ENCODE data around the gene CLDN1.

Gene CLDN1

GRCh38 chr3:190325923-190326322 is 3.7 kb upstream of the CLDN1 start:
- TF ChIP-seq CTCF (IDR thresholded peaks at IDR 0.05; ENCODE audit: extremely low read depth, insufficient read depth, missing control alignments): no peak
- in situ Hi-C loops (cut with MboI; ENCODE audit: low pct_unique_long_range_greater_than_20kb, low sequenced_read_pairs, unreplicated experiment): no loop called here
- no peak for DNase-seq (ENCODE audit: low spot score)

GRCh38 chr3:190323246-190323626 is 990 bp upstream of the CLDN1 start:
- no peak for DNase-seq (ENCODE audit: low spot score)
- in situ Hi-C loops (cut with MboI; ENCODE audit: low pct_unique_long_range_greater_than_20kb, low sequenced_read_pairs, unreplicated experiment): no loop called here
- no peak for TF ChIP-seq CTCF (IDR thresholded peaks at IDR 0.05; ENCODE audit: extremely low read depth, insufficient read depth, missing control alignments)

- no peak for DNase-seq (ENCODE audit: low spot score)
- in situ Hi-C loops (cut with MboI; ENCODE audit: low pct_unique_long_range_greater_than_20kb, low sequenced_read_pairs, unreplicated experiment): no loop called here
- TF ChIP-seq CTCF (IDR thresholded peaks at IDR 0.05; ENCODE audit: extremely low read depth, insufficient read depth, missing control alignments): no peak
Measured at GRCh38 chr3:190322604-190323245, 479 bp upstream of the CLDN1 start.

- TF ChIP-seq CTCF (IDR thresholded peaks at IDR 0.05; ENCODE audit: extremely low read depth, insufficient read depth, missing control alignments): no peak
- in situ Hi-C loops (cut with MboI; ENCODE audit: low pct_unique_long_range_greater_than_20kb, low sequenced_read_pairs, unreplicated experiment): no loop called here
- no peak for DNase-seq (ENCODE audit: low spot score)
Measured at GRCh38 chr3:190320594-190321362, 1.5 kb downstream of the CLDN1 start.

GRCh38 chr3:190319660-190320059 is 2.6 kb downstream of the CLDN1 start:
- in situ Hi-C loops (cut with MboI; ENCODE audit: low pct_unique_long_range_greater_than_20kb, low sequenced_read_pairs, unreplicated experiment): no loop called here
- TF ChIP-seq CTCF (IDR thresholded peaks at IDR 0.05; ENCODE audit: extremely low read depth, insufficient read depth, missing control alignments): no peak
- no peak for DNase-seq (ENCODE audit: low spot score)

GRCh38 chr3:190318666-190319065 is 3.6 kb downstream of the CLDN1 start:
- TF ChIP-seq CTCF (IDR thresholded peaks at IDR 0.05; ENCODE audit: extremely low read depth, insufficient read depth, missing control alignments): no peak
- DNase-seq (ENCODE audit: low spot score): peak; percentile 33
- in situ Hi-C loops (cut with MboI; ENCODE audit: low pct_unique_long_range_greater_than_20kb, low sequenced_read_pairs, unreplicated experiment): no loop called here
